ENCODE measurements around the gene CD34.

CD34 gene

GRCh38 chr1:207831517-207832327 is 79.2 kb downstream of the CD34 start:
- no peak overlapping the region for H3K4me3 ChIP-seq (ENCODE audit: low read depth, low read length)
- TF ChIP-seq CTCF (IDR thresholded peaks at IDR 0.05; ENCODE audit: insufficient read depth, low read length, missing control alignments): no peak
- POLR2A ChIA-PET: no interaction called here
- no peak for DNase-seq (ENCODE audit: low read depth, low spot score)
- CTCF ChIA-PET: interaction anchor here (1.8 to 26.9 kb wide), 4 partner anchors 9 to 132 kb away, joined by 9 to 547 read pairs (median 50); no protein-coding TSS in a partner anchor

Measured in AG04449 (cell line).